Central memory CD8-positive, alpha-beta T cell (primary cell): Measurements from ENCODE around the gene OR51B4.

Experiments
- ATAC-seq: fragments of 150-1000 bp; cut with Tn5 transposase; replicated peaks from 2 replicates; pipeline ENCODE4 v1.10.0; 2022; ENCODE audit warnings: mild to moderate bottlenecking, moderate FRiP score, moderate number of reproducible peaks; ENCODE audit not compliant: poor library complexity, severe bottlenecking; ENCODE audit errors: extremely low read depth
- DNase-seq, 2 donors: peaks; one replicate each; pipeline ENCODE4 v3.0.0; 2021; ENCODE audit warnings: low spot score in 2 of 2
- H3K27ac Mint-ChIP-seq: one replicate; pipeline ENCODE4 v1.8.0; 2022; ENCODE audit warnings: low read depth, mild to moderate bottlenecking, moderate library complexity, mixed read lengths
- H3K27me3 Mint-ChIP-seq: one replicate; pipeline ENCODE4 v1.8.0; 2022; ENCODE audit warnings: mixed read lengths
- H3K36me3 Mint-ChIP-seq: one replicate; pipeline ENCODE4 v1.8.0; 2022; ENCODE audit warnings: mild to moderate bottlenecking, moderate library complexity, mixed read lengths; ENCODE audit not compliant: insufficient read depth
- H3K4me1 Mint-ChIP-seq: one replicate; pipeline ENCODE4 v1.8.0; 2022; ENCODE audit warnings: mixed read lengths
- H3K4me3 Mint-ChIP-seq: one replicate; pipeline ENCODE4 v1.8.0; 2022; ENCODE audit warnings: mild to moderate bottlenecking, moderate library complexity, mixed read lengths
- H3K9me3 Mint-ChIP-seq: one replicate; pipeline ENCODE4 v1.8.0; 2022; ENCODE audit warnings: mixed read lengths

Gene OR51B4

DNA sequence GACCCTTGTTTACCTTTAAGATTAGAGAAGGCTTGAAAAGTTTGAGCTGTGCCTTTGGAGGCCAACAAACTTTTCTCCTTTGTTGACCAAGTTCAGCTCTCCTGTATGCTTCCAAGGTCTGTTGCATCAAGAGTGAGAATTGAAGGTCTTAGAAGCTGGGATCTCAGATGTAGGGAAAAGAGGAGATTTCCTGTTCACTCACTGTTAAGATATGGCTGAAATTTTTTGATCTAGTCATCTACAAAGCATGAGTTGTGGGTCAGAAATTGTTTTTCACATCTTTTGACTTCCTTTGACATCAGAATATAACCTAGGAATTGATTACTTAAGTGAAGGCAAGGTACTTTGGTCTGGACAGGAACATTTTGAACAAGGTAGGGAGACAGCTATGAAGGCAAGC is 12.1 kb downstream of the OR51B4 start:
- Mint-ChIP-seq H3K4me1 (no peaks in the 10 kb centered on the region), H3K9me3 (no peaks in the 10 kb centered on the region), H3K27me3 (no peaks in the 10 kb centered on the region), H3K36me3 (no peaks in the 10 kb centered on the region), H3K4me3 (no peak overlapping the region), H3K27ac (no peak overlapping the region)
- no peak for ATAC-seq
- DNase-seq = no peak

DNA sequence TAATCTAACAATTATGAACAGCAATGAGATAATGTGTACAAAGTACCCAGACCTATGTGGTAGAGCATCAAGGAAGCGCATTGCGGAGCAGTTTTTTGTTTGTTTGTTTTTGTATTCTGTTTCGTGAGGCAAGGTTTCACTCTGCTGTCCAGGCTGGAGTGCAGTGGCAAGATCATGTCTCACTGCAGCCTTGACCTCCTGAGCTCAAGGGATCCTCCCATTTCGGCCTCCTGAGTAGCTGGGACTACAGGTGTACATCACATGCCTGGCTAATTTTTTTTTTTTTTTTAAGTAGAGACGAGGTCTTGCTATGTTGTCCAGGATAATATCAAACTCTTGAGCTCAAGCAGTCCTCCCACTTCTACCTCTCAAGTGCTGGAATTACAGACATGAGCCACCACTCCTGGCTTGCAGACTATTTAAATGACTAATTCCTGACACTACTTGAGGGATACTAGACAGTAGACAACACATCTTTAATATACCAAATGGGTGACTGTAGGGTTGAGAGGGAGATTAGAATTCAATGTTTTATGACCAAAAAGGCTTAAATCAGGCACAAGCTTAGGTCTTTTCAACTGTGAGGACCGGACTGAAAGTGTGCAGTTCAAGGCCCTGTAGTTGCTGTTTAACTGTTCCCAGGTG is 12.7 kb downstream of the OR51B4 start:
- DNase-seq = no peak
- Mint-ChIP-seq H3K36me3 (no peaks in the 10 kb centered on the region), H3K9me3 (no peaks in the 10 kb centered on the region), H3K27me3 (no peaks in the 10 kb centered on the region), H3K4me1 (no peaks in the 10 kb centered on the region), H3K27ac (no peak overlapping the region), H3K4me3 (no peak overlapping the region)
- no peak for ATAC-seq

DNA sequence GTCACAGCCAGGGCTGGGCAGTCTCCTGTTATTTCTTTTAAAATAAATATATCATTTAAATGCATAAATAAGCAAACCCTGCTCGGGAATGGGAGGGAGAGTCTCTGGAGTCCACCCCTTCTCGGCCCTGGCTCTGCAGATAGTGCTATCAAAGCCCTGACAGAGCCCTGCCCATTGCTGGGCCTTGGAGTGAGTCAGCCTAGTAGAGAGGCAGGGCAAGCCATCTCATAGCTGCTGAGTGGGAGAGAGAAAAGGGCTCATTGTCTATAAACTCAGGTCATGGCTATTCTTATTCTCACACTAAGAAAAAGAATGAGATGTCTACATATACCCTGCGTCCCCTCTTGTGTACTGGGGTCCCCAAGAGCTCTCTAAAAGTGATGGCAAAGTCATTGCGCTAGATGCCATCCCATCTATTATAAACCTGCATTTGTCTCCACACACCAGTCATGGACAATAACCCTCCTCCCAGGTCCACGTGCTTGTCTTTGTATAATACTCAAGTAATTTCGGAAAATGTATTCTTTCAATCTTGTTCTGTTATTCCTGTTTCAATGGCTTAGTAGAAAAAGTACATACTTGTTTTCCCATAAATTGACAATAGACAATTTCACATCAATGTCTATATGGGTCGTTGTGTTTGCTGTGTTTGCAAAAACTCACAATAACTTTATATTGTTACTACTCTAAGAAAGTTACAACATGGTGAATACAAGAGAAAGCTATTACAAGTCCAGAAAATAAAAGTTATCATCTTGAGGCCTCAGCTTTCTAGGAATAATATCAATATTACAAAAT is 13.4 kb downstream of the OR51B4 start:
- Mint-ChIP-seq H3K4me3 (no peak overlapping the region), H3K9me3 (no peaks in the 10 kb centered on the region), H3K36me3 (no peaks in the 10 kb centered on the region), H3K4me1 (no peaks in the 10 kb centered on the region), H3K27ac (no peak overlapping the region), H3K27me3 (no peaks in the 10 kb centered on the region)
- ATAC-seq = no peak
- no peak for DNase-seq

DNA sequence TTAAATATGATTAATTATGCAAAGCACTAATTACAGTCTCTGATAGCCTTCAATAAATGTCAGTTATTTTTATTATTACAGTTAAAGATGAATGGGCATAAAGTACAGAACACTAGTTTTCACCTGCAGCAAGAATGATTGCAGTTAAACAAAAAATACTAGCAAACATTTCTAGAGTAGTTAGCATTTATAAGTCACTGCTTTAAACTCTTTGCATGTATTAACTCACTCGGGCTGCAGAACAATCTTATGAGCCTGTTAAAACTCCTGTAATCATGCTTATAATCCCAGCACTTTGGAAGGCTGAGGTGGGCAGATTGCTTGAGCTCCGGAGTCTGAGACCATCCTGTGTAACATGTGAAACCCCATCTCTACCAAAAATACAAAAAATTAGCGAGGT is 14.8 kb downstream of the OR51B4 start:
- ATAC-seq (no peak), DNase-seq (no peak)
- H3K36me3 Mint-ChIP-seq = no peaks in the 10 kb centered on the region
- no peaks in the 10 kb centered on the region for H3K9me3 Mint-ChIP-seq
- no peaks in the 10 kb centered on the region for H3K27me3 Mint-ChIP-seq
- H3K4me1 Mint-ChIP-seq = no peaks in the 10 kb centered on the region
- no peak overlapping the region for H3K27ac Mint-ChIP-seq
- H3K4me3 Mint-ChIP-seq = no peak overlapping the region

DNA sequence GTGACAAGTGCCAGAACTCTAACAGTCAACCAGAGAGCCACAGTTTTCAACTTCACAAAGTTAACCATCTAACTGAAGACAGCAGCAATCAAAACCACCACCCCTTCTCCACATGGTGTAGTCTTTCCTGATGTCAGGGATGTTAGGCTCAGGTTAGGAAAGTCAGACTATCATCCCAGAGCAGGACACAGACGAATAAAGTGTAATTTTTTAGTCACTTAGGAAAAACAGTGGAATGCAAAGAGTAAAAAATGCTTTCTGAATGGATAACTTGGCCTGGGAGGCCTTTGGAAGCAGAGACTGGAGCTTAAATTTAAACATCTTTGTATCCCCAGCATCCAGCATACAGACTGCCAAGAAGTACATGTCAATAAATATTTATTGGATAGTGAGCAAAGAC is 15.4 kb downstream of the OR51B4 start:
- Mint-ChIP-seq H3K36me3 (no peaks in the 10 kb centered on the region), H3K4me1 (no peaks in the 10 kb centered on the region), H3K27me3 (no peaks in the 10 kb centered on the region), H3K9me3 (no peaks in the 10 kb centered on the region), H3K27ac (no peak overlapping the region), H3K4me3 (no peak overlapping the region)
- DNase-seq (no peak), ATAC-seq (no peak)

DNA sequence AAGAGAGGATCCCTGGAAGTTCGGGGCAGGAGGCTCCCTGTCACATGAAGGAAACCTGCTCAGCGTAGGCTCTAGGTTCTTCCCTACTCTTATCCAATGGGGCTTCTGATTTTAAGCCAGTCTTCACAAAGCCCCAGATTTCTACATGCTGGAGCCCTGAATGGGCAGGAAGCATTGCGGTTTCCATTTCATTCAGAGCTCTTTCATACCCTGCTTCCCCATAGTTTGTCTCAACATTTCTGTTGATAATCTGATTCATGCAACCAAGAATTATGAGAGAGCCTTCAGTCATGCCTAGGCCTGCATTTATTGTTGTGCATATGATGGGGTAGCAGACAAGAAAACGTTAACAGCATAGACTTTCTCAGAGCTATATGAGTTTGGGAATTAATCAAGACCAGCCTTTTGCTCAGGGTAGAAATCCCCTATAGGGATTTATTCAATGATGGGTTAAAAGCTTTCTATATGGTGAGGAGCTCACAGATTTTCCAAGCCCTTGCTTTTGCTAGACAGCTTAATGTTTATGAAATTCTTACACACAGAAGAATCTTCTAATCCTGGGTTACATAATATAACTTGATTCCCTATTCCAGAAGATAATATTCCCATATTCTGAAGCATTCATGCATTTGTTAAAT is 15.9 kb downstream of the OR51B4 start:
- Mint-ChIP-seq H3K27me3 (no peaks in the 10 kb centered on the region), H3K36me3 (no peaks in the 10 kb centered on the region), H3K9me3 (no peaks in the 10 kb centered on the region), H3K27ac (no peak overlapping the region), H3K4me3 (no peak overlapping the region), H3K4me1 (no peaks in the 10 kb centered on the region)
- DNase-seq = no peak
- ATAC-seq = no peak

DNA sequence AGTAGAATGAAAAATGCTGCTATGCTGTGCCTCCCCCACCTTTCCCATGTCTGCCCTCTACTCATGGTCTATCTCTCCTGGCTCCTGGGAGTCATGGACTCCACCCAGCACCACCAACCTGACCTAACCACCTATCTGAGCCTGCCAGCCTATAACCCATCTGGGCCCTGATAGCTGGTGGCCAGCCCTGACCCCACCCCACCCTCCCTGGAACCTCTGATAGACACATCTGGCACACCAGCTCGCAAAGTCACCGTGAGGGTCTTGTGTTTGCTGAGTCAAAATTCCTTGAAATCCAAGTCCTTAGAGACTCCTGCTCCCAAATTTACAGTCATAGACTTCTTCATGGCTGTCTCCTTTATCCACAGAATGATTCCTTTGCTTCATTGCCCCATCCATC is 17.1 kb downstream of the OR51B4 start:
- Mint-ChIP-seq H3K9me3 (no peaks in the 10 kb centered on the region), H3K4me1 (no peaks in the 10 kb centered on the region), H3K27ac (no peak overlapping the region), H3K27me3 (no peaks in the 10 kb centered on the region), H3K36me3 (no peaks in the 10 kb centered on the region), H3K4me3 (no peak overlapping the region)
- ATAC-seq (no peak), DNase-seq (no peak)

DNA sequence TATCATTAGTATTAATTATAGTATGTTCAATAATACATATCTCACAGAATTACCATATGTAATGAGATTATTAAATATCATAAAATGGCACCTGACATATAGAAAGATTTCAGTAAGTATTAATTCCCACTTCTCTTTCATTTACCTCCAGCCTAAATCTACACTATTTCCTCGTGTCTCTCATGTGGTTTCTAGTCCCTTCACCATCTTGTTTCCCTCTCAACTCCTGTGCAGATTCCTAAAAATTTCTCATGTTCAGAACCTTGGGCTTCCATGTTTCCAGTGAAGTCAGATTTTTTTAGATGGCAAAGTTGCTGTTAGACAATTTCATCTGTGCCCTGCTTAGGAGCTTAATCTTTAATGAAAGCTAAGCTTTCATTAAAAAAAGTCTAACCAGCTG is 17.9 kb downstream of the OR51B4 start:
- ATAC-seq (no peak), DNase-seq (no peak)
- Mint-ChIP-seq H3K36me3 (no peaks in the 10 kb centered on the region), H3K9me3 (no peaks in the 10 kb centered on the region), H3K27me3 (no peaks in the 10 kb centered on the region), H3K4me3 (no peak overlapping the region), H3K27ac (no peak overlapping the region), H3K4me1 (no peaks in the 10 kb centered on the region)

DNA sequence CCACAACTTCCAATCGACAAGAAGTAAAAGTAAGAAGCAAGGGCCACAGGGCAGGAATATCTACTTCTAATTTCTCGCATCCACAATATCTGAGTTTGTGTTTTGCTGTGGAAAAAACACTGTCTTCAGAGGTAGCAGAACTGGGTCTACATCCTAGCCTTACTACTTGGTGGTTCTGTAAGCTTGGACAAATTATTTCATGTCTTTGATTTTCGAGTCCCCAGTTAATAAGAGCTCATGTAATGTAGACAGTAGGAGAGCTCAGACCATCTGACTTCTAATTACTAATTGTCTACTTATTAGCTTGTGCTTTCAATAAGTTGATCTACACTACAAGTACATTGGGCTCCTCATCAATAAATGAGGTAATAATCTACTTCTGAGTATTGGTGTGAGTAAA is 18.7 kb downstream of the OR51B4 start:
- H3K4me1 Mint-ChIP-seq = no peaks in the 10 kb centered on the region
- DNase-seq = no peak
- ATAC-seq = no peak
- no peak overlapping the region for H3K27ac Mint-ChIP-seq
- no peaks in the 10 kb centered on the region for H3K9me3 Mint-ChIP-seq
- H3K27me3 Mint-ChIP-seq = no peaks in the 10 kb centered on the region
- no peak overlapping the region for H3K4me3 Mint-ChIP-seq
- H3K36me3 Mint-ChIP-seq = no peaks in the 10 kb centered on the region

DNA sequence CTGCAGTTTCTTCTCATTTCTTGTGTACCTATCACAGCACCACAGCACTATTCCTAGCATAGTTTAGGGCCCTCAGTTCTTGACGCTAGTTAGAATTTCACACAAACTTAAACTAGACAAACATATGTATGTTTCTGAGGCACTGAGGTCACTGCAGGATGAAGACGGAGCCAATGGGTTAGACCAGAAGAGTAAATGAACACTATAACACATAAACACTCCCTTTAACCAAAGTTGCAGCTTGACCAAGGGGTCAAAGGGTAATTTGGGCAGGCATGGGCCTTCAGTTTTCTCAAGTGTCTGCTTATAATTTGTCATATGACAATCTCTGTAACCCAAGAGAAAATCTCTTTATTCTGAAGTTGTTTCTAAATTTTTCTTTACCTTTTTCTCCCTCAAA is 19.1 kb downstream of the OR51B4 start:
- Mint-ChIP-seq H3K9me3 (no peaks in the 10 kb centered on the region), H3K27me3 (no peaks in the 10 kb centered on the region), H3K4me1 (no peaks in the 10 kb centered on the region), H3K4me3 (no peak overlapping the region), H3K36me3 (no peaks in the 10 kb centered on the region), H3K27ac (no peak overlapping the region)
- DNase-seq = no peak
- ATAC-seq = no peak

DNA sequence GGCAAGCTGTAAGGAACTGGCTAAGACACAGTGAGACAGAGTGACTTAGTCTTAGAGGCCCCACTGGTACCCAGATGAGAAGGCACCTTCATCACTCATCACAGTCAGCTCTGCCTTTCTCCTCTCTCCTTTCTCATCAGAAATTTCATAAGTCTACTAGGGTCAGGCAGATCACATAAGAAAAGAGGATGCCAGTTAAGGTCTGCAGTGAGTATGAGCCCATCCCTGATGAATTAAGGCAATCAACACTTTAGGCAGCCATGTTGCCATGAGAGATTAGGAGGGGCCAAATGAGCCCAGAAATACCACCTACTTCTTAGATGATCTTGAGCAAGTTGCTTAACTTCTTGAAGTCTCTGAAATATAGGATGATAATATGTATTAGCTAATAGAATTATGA is 20.1 kb downstream of the OR51B4 start:
- Mint-ChIP-seq H3K4me1 (no peaks in the 10 kb centered on the region), H3K36me3 (no peaks in the 10 kb centered on the region), H3K4me3 (no peak overlapping the region), H3K27ac (no peak overlapping the region), H3K9me3 (no peaks in the 10 kb centered on the region), H3K27me3 (no peaks in the 10 kb centered on the region)
- ATAC-seq = no peak
- no peak for DNase-seq

DNA sequence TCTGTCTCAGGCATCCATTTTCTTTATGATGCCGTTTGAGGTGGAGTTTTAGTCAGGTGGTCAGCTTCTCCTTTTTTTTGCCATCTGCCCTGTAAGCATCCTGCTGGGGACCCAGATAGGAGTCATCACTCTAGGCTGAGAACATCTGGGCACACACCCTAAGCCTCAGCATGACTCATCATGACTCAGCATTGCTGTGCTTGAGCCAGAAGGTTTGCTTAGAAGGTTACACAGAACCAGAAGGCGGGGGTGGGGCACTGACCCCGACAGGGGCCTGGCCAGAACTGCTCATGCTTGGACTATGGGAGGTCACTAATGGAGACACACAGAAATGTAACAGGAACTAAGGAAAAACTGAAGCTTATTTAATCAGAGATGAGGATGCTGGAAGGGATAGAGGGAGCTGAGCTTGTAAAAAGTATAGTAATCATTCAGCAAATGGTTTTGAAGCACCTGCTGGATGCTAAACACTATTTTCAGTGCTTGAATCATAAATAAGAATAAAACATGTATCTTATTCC is 21.1 kb downstream of the OR51B4 start:
- H3K4me3 Mint-ChIP-seq = no peak overlapping the region
- H3K36me3 Mint-ChIP-seq = no peaks in the 10 kb centered on the region
- no peaks in the 10 kb centered on the region for H3K27me3 Mint-ChIP-seq
- H3K4me1 Mint-ChIP-seq = no peaks in the 10 kb centered on the region
- no peaks in the 10 kb centered on the region for H3K9me3 Mint-ChIP-seq
- H3K27ac Mint-ChIP-seq = no peak overlapping the region
- DNase-seq (no peak), ATAC-seq (no peak)
